ENCODE data around the gene GPR55.

DNA sequence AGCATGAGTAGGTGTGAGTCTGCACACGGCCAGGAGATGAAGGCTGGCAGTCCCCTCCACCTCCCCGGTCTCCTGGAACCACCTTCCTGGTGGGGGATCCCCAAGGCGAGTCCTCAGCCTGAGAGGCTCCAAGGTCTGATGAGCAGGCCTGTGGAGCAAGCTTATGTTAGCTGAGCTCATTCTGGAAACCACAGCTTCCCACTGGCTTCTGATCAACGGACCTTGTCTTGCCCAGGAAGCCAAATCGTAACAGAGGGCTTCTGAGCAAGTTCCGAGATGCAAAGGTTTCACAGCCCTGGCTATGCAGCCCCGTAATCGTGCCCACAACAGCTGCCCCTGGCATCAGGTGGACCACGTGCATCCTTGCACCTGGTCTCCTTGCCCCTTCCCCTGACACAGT, 28.8 kb upstream of the GPR55 start:
- no peak for TF ChIP-seq EGR1 (IDR thresholded peaks at IDR 0.05; ENCODE audit: borderline replicate concordance in 1 of 2, low read depth in 2 of 2, low read length in 2 of 2)
- peak in 1 of 2 experiments; percentile 43; a peak in 1 of 4 replicates for TF ChIP-seq EP300 (IDR thresholded peaks at IDR 0.05; ENCODE audit: borderline replicate concordance in 1 of 2, control insufficient read depth in 1 of 2, low read depth in 2 of 2, low read length in 2 of 2)
- TF ChIP-seq, protein P1, sequence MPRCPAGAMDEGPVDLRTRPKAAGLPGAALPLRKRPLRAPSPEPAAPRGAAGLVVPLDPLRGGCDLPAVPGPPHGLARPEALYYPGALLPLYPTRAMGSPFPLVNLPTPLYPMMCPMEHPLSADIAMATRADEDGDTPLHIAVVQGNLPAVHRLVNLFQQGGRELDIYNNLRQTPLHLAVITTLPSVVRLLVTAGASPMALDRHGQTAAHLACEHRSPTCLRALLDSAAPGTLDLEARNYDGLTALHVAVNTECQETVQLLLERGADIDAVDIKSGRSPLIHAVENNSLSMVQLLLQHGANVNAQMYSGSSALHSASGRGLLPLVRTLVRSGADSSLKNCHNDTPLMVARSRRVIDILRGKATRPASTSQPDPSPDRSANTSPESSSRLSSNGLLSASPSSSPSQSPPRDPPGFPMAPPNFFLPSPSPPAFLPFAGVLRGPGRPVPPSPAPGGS (IDR thresholded peaks at IDR 0.05; ENCODE audit: borderline replicate concordance, insufficient read depth, low read depth, low read length, poor library complexity, severe bottlenecking) = peak; percentile 84
- no peak for TF ChIP-seq GABPA (IDR thresholded peaks at IDR 0.05; ENCODE audit: low read depth)
